HL-60 (cell line): Measurements from ENCODE around the gene AMDHD2.

Experiments used
- DNase-seq, 2 experiments: peaks; one replicate each; pipeline ENCODE4 v3.0.0-alpha.2; 2010 to 2020; ENCODE audit warnings: low read depth in 1 of 2, low spot score in 1 of 2
- H3K27ac ChIP-seq: fragments of 250-450 bp; sonication (Bioruptor Pico); replicated peaks from 2 replicates; pipeline ENCODE4 v1.5.1; 2020; ENCODE audit warnings: mild to moderate bottlenecking, moderate library complexity
- H3K27me3 ChIP-seq: fragments of 250-450 bp; sonication (Bioruptor Pico); 2 replicates; pipeline ENCODE4 v1.5.1; 2021; ENCODE audit warnings: mild to moderate bottlenecking, moderate library complexity; ENCODE audit not compliant: insufficient read depth, poor library complexity, severe bottlenecking
- H3K4me3 ChIP-seq: replicated peaks from 2 replicates; pipeline ENCODE4 v1.5.1; 2011; ENCODE audit warnings: mild to moderate bottlenecking, control low read depth, low read length; ENCODE audit not compliant: insufficient read depth
- GABPA ChIP-seq: IDR thresholded peaks from 2 replicates; pipeline ENCODE4 v1.6.1; 2012; ENCODE audit warnings: low read depth
- POLR2AphosphoS5 ChIP-seq: IDR thresholded peaks from 2 replicates; pipeline ENCODE4 v1.6.1; 2012; ENCODE audit warnings: low read depth
- SPI1 ChIP-seq: IDR thresholded peaks from 2 replicates; pipeline ENCODE4 v1.6.1; 2012; ENCODE audit warnings: low read depth, mild to moderate bottlenecking, borderline replicate concordance
- TF ChIP-seq, protein P1 (sequence below): IDR thresholded peaks from 2 replicates; pipeline ENCODE4 v1.6.1; 2012; ENCODE audit warnings: low read depth; ENCODE audit not compliant: insufficient replicate concordance
- TF ChIP-seq, protein P2 (sequence below): IDR thresholded peaks from one replicate; pipeline ENCODE4 v1.5.1; 2011; ENCODE audit warnings: low read length, control low read depth, inconsistent platforms; ENCODE audit not compliant: insufficient read depth

The AMDHD2 gene

DNA sequence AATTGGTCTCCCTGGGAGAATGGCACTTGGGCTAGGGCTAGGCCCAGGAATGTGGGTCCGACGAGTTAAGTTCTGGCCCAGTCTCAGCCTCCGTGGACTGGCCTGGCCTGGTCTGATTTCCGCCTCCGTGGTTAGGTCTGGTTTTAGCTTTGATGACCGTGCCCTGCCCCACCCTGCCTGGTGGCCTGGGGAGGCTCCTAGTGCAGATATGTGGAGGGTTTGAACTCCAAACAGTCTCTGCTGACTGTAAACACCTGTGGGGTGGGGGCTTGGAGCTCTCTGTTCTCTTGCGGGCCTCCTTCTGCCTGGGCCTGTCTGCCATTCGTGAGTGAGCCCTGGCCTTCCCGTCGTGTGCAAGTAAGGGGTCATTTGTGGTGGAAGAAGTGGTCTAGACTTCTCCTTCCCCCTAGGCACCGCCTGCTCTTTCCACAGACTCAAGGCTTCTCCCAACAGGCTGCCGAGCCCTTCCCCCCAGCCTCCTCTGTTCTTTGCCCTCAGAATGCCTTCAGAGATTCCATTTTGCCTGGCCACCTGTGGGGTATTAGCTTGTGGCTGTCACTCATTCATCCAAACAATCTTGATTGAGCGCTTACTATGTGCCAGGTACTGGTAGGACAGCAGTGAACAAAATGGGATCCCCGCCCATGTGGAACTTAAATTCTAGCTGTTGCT is 4.9 kb upstream of the AMDHD2 start:
- no peak; the same call in 1 of the 2 replicates for TF ChIP-seq POLR2AphosphoS5
- peak; percentile 19; the same call in 1 of the 2 replicates for TF ChIP-seq SPI1
- TF ChIP-seq, protein P1, sequence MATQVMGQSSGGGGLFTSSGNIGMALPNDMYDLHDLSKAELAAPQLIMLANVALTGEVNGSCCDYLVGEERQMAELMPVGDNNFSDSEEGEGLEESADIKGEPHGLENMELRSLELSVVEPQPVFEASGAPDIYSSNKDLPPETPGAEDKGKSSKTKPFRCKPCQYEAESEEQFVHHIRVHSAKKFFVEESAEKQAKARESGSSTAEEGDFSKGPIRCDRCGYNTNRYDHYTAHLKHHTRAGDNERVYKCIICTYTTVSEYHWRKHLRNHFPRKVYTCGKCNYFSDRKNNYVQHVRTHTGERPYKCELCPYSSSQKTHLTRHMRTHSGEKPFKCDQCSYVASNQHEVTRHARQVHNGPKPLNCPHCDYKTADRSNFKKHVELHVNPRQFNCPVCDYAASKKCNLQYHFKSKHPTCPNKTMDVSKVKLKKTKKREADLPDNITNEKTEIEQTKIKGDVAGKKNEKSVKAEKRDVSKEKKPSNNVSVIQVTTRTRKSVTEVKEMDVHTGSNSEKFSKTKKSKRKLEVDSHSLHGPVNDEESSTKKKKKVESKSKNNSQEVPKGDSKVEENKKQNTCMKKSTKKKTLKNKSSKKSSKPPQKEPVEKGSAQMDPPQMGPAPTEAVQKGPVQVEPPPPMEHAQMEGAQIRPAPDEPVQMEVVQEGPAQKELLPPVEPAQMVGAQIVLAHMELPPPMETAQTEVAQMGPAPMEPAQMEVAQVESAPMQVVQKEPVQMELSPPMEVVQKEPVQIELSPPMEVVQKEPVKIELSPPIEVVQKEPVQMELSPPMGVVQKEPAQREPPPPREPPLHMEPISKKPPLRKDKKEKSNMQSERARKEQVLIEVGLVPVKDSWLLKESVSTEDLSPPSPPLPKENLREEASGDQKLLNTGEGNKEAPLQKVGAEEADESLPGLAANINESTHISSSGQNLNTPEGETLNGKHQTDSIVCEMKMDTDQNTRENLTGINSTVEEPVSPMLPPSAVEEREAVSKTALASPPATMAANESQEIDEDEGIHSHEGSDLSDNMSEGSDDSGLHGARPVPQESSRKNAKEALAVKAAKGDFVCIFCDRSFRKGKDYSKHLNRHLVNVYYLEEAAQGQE: no peak
- peak overlapping the region; percentile 86 for H3K27ac ChIP-seq
- peak overlapping the region; percentile 86 for H3K4me3 ChIP-seq
- H3K27me3 ChIP-seq: no peaks in the 10 kb centered on the region
- peak; percentile 77 to 82 for DNase-seq

DNA sequence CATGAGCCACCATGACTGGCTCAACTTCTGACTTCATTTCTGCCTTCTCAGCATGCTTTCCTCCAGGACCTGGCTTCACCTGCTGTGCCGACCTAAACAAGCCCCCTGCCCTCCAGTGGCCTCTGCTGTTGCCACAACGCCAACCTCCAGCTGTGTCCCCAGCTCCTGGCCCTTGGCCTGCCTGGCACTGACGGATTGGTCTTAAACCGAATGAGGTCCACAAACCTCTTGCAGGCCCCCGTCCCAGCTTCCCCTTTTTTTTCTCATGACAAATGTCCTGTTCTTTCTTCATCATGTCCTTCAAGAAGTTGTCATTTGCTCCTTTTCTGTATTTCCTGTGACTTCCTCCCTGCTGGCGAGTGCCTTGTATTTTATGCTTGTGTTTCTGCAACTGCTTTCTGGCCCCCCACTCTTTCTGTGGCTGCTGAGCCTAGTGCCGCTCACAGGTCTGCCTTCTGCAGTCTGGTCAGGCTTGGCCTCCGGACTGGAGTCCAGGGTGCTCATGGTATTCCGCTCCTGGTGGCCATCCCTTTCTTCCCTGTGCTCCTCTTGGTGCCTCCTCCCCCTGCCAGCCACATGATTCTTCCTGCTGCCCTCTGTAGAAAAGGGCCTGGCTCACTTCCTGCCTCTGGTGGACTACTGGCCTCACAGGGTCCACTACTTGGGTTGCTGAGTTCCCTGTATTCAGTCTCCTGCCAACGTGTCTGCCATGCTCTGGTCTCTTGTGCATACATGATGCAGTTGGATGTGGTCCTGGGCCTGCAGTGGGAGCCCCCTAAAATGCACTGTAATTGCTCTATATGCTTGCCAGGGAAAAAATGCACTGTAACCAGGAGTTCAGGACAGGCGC is 3.6 kb upstream of the AMDHD2 start:
- Histone ChIP-seq H3K27me3 (no peaks in the 10 kb centered on the region), H3K27ac (peak overlapping the region; percentile 86), H3K4me3 (peak overlapping the region; percentile 86)
- DNase-seq: peak in 1 of 2 experiments; percentile 94
- TF ChIP-seq, protein P1: no peak
- TF ChIP-seq GABPA (peak; percentile 44), SPI1 (peak; percentile 93), POLR2AphosphoS5 (no peak; the same call in 1 of the 2 replicates)

DNA sequence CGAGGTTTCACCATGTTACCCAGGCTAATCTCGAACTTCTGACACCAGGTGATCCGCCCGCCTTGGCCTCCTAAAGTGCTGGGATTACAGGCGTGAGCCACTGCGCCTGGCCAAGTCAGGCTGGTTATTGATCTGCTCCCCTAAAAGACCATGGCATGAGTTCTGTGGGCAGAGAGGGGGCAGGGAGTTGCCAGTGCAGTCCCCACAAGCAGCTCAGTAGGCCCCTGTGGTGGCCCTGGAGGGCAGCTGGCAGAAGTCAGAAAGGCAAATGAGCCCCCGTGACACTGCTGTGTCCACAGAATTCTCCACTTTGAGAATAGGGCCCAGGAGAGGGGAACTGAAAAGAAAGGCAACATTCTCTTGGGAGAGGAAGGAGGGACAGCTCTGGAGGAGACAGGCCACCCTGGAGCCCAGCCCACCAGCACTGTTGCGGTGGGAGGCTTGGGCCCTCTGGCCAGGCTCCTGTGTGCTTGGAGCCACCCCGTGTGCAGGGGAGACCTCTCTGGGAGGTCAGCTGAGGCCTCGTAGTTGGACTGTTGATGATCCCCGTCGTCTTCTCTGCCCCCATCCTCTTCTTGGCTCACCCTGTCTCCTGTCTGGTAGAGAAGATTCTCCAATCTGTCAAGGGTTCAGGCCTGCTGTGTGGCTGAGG is 2.1 kb upstream of the AMDHD2 start:
- Histone ChIP-seq H3K27me3 (no peaks in the 10 kb centered on the region), H3K4me3 (no peak overlapping the region), H3K27ac (peak overlapping the region; percentile 86)
- TF ChIP-seq, protein P2, sequence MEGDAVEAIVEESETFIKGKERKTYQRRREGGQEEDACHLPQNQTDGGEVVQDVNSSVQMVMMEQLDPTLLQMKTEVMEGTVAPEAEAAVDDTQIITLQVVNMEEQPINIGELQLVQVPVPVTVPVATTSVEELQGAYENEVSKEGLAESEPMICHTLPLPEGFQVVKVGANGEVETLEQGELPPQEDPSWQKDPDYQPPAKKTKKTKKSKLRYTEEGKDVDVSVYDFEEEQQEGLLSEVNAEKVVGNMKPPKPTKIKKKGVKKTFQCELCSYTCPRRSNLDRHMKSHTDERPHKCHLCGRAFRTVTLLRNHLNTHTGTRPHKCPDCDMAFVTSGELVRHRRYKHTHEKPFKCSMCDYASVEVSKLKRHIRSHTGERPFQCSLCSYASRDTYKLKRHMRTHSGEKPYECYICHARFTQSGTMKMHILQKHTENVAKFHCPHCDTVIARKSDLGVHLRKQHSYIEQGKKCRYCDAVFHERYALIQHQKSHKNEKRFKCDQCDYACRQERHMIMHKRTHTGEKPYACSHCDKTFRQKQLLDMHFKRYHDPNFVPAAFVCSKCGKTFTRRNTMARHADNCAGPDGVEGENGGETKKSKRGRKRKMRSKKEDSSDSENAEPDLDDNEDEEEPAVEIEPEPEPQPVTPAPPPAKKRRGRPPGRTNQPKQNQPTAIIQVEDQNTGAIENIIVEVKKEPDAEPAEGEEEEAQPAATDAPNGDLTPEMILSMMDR: no peak
- TF ChIP-seq POLR2AphosphoS5 (no peak), GABPA (no peak)
- DNase-seq: no peak

DNA sequence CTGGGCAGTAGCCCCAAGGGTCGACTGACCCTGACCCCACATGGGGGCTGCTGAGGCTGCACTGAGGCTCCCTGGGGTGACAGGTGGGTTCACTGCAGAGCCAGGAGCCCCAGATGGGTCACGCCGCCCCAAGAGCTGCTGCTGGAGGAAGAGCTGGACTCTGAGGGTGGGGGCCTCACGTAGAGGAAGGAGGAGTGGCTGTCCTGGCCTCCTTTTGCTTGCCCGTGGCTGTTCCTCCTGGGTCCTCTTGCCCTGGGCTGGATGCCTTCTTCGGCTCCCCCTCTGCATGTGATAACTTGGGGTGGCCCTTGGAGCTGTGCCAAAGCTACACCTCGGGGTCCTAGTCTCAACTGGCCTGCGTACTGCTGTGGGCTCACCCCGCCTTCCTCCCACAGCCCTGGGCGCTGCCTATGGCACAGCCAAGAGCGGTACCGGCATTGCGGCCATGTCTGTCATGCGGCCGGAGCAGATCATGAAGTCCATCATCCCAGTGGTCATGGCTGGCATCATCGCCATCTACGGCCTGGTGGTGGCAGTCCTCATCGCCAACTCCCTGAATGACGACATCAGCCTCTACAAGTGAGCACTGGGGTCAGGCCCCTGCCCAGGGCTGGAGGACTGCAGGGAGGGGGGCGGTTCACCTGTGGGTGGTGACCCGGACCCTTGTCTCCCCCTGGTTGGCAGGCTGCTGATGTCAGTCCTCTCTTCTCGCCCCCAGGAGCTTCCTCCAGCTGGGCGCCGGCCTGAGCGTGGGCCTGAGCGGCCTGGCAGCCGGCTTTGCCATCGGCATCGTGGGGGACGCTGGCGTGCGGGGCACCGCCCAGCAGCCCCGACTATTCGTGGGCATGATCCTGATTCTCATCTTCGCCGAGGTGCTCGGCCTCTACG is 1.1 kb upstream of the AMDHD2 start:
- TF ChIP-seq SPI1 (no peak), GABPA (no peak), POLR2AphosphoS5 (no peak)
- TF ChIP-seq, protein P1: no peak
- TF ChIP-seq, protein P2: no peak
- Histone ChIP-seq H3K27ac (no peak overlapping the region; the same call in 1 of the 2 replicates), H3K27me3 (no peaks in the 10 kb centered on the region), H3K4me3 (no peak overlapping the region)
- no peak for DNase-seq
